HTR-8/SVneo (cell line): ENCODE data around the gene SMO.
"Not testable (repeated sequence)": the region's sequence is repeated elsewhere in the genome, so short reads cannot be mapped to it uniquely, and the experiment has no call there.

Experiments used
- DNase-seq: peaks from one replicate; pipeline ENCODE4 v3.0.0; 2011; ENCODE audit warnings: low spot score, mixed read lengths; ENCODE audit not compliant: insufficient read length
- FAIRE-seq: peaks from 2 replicates; lab custom pipeline; 2011; peaks lifted over from hg19 to GRCh38; lab: Jason Lieb, UNC

Gene SMO

GRCh38 chr7:129169171-129169671 lies 19.2 kb upstream of the SMO start:
- FAIRE-seq (no peak), DNase-seq (no peak)

DNA sequence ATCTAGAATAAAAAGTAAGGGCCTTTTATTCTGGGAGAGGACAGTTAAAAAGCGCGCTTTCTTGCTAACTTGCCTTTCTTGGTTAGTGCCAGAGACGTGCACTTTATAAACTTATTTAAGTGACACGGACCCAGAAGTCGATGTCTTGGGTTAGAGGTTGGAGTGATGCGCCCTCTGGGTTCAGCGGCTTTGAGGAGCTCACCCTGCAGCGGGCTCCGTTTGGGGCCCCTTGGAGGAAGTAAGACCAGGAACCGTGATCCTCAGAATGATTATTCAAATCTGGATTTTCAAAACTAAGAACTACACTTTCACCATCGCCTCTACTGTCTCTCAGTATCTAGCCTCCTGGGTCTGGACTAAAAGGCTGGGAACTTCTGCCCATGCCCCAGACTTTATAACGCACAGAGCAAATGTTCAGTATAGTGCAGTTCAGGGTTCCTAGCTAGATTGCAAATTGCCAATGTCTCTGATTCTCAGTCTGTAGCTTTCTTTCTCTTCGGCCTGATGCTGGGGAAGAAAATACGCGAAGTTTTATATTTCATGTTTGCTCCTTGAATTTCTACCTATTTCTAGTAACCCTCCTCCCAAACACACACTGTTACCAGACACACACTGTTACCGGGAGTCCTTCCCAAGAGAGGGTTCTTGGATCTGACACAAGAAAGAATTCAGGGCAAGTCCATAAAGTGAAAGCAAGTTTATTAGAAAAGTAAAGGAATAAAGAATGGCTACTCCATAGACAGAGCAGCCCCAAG lies 18.6 kb upstream of the SMO start:
- DNase-seq = no peak
- FAIRE-seq = no peak

- no peak for FAIRE-seq
- no peak for DNase-seq
These were observed 17.9 kb upstream of the SMO start for GRCh38 chr7:129170441-129171021.

- not testable (repeated sequence) for FAIRE-seq
These were observed 14.6 kb upstream of the SMO start for GRCh38 chr7:129173861-129174260.

DNA sequence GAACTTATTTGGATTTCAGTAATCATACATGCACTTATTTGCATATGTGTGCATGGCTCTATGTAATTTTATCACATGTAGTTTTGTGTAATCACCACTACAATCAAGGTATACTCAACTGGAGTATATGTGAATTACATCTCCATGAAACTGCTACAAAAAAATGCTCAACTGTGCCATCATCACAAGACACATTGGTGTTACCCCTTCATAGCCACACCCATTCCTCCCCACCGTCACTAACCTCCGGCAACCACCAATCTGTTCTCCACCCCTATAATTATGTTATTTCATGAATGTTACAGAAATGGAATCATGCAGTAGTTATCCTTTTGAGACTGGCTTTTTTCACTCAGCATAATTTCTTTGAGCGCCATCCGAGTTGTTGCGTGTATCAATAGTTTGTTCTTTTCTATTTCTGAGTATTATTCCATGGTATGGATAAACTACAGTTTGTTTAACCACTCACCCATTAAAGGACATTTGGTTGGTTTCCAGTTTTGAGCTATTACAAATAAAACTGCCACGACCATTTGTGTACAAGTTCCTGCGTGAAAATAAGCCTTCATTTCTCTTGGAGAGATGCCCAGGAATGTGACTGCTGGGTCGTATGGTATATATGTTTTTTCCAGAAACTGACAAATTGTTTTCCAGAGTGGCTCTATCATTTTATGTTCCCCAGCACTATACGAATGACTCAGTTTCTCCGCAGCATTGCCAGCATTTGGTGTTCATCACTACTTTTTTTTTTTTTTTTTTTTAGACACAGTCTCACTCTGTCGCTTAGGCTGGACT lies 11.3 kb upstream of the SMO start:
- DNase-seq = no peak
- FAIRE-seq = no peak

More at GRCh38 chr7:129173861-129174260, 14.6 kb upstream of the SMO start:
- DNase-seq = not testable (repeated sequence)

DNA sequence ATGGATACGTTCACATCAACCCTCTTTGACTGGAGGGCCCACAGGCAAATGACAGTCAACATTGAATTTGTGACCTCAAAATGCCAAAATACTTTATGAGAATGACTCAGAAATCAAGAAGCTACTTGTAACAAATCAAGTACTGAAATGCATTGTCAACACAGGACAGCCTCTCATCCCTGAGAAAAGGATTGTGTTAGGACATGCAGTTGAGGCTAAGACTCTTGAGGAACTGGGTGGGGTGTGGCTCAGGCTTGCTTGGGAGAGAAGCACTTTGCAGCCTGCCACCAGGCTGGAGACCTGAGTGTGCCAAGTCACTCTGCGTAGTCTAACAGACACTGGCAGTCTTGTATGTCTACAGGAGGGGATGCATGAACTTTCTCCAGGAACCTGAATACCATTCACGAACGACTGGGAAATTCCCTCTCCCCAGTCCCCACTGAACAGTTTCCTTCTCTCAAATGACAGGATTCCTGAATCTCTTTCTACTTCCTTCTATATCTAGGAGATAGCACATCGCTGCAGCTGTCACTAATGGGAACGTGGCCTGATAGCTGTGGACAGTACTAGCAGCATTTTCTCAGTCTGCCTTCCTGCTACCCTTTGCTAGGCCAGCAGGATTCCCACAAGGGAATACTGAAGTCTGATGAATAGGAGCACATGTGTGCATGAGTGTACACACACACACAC lies 3.3 kb upstream of the SMO start:
- FAIRE-seq = no peak
- no peak for DNase-seq

DNA sequence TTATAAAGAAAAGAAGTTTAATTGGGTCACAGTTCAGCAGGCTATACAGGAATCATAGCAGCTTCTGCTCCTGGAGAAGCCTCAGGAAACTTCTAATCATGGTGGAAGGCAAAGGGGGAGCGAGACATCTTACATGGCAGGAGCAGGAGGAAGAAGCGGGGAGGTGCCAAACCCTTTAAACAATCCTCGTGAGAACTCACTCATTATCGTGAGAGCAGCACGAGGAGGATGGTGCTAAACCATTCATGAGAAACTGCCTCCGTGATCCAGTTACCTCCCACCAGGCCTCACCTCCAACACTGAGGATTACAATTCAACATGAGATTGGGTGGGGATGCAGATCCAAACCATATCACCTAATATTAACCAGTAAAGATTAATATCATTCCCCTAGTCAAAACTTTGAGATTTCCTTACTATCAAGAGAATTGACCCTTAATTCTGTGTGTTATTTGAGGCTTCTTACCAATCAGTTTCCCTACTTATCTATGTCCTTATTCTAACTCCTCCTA lies 1.6 kb upstream of the SMO start:
- FAIRE-seq = no peak
- DNase-seq = no peak

- DNase-seq = no peak
- FAIRE-seq = no peak
These were observed 607 bp upstream of the SMO start for GRCh38 chr7:129187681-129188371.

DNA sequence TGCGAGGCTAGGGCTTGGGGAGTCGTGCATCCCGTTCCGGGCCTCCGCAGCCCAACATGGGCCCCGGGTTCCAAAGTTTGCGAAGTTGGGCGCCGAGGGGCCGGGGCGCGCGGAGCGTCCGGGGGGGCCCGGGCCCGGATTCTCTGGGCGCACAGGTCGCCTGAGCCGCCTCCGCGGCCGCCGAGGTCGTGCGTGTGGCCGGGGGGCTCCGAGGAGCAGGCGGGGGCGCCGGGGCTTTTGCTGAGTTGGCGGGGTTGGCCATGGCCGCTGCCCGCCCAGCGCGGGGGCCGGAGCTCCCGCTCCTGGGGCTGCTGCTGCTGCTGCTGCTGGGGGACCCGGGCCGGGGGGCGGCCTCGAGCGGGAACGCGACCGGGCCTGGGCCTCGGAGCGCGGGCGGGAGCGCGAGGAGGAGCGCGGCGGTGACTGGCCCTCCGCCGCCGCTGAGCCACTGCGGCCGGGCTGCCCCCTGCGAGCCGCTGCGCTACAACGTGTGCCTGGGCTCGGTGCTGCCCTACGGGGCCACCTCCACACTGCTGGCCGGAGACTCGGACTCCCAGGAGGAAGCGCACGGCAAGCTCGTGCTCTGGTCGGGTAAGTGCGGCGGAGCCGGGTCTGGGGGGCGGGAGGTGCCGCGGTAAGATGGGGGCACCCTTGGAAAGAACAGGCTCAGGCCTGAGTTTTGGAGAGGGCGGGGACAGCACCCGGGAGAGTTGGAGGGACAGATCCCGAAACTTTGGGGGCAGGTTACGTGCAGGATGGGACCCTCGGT lies 643 bp downstream of the SMO start:
- no peak for FAIRE-seq
- no peak for DNase-seq

- no peak for DNase-seq
- no peak for FAIRE-seq
These were observed 1.4 kb downstream of the SMO start for GRCh38 chr7:129189661-129190310.

DNA sequence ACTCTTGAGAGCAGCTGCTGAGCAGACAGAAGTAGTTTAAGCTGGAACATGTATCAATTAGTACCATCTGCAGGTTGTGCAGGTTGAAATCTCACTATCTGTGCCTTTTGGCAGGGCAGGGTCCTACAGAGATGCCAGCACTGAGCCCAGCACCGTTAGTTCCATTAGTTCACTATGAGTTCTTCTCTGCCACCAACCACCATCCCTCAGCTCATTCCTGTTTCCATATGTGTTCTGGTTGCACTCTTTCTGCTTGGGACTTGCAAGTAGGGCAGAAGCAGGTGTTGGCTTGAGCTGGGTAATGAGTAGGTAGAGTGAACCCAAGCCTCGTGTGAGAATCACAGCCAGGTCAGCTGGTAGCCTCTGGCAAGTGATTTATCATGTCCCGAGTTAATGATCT lies 2.8 kb downstream of the SMO start:
- DNase-seq = no peak
- FAIRE-seq = no peak

DNA sequence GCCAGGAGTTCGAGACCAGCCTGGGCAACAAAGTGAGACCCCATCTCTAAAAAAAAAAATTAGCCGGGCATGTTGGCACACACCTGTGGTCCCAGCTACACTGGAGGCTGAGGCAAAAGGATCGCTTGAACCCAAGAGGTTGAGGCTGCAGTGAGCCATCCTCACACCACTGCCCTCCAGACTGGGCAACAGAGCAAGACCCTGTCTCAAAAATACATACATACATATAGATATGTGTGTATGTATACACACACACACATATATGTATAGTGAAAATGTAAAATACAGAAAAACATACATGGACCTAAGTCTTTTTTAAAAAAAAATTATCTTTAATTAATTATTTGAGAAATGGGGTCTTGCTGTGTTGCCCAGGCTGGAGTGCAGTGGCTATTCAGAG lies 5.5 kb downstream of the SMO start:
- FAIRE-seq = no peak
- no peak for DNase-seq

DNA sequence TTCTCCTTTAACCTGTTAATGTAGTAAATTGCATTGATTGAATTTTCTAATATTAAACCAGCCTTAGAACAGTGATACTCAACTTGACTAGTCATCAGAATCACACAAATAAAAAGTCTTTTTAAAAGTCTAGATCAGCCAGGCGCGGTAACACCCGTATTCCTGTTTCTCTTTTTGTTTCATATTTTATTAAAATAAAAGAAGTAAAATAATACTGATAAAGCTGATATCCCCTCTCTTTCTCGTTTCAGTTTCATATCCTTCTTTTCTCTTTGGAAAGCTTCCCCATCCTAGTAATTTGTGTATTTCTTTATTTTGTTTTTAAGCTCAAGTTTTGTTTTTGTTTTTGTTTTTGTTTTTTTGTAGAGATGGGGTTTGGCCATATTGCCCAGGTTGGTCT lies 9.3 kb downstream of the SMO start:
- DNase-seq (no peak), FAIRE-seq (no peak)

DNA sequence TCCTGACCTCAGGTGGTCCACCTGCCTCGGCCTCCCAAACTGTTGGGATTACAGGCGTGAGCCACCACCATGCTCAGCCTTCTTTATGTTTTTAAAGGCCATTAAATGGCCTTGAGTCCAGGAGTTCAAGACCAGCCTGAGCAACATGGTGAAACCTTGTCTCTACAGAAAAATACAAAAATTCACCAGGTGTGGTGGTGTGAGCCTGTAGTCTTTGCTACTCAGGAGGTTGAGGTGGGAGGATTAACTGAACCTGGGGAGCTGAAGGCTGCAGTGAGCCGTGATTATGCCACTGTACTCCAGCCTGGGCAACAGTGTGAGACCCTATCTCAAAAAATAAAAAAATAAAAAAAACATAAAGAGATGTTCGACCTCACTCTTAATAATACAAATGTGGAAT lies 11.0 kb downstream of the SMO start:
- FAIRE-seq (no peak), DNase-seq (no peak)

- FAIRE-seq (no peak), DNase-seq (no peak)
These were observed 13.8 kb downstream of the SMO start for GRCh38 chr7:129202058-129202777.

GRCh38 chr7:129203050-129203741 lies 14.8 kb downstream of the SMO start:
- no peak for DNase-seq
- FAIRE-seq = no peak

DNA sequence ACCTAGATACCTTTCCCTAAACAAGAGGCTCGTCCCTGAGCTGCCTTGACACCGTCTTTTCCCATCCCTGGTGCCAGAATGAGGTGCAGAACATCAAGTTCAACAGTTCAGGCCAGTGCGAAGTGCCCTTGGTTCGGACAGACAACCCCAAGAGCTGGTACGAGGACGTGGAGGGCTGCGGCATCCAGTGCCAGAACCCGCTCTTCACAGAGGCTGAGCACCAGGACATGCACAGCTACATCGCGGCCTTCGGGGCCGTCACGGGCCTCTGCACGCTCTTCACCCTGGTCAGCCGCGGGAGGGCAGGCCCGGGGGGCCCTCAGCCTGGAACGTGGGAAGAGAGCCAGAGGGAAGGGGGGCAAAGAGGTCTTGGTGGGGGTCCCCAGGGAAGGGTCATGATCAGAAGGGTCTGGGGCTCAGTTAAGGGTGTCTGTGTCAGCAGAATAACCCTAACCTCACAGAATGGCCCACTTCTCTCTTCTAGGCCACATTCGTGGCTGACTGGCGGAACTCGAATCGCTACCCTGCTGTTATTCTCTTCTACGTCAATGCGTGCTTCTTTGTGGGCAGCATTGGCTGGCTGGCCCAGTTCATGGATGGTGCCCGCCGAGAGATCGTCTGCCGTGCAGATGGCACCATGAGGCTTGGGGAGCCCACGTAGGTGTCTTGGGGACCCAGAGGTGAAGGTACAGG lies 16.8 kb downstream of the SMO start:
- DNase-seq (no peak), FAIRE-seq (no peak)
